ENCODE measurements around the gene GRIN2A. TPM values are rescaled to one million over a fixed set of nuclear protein-coding genes. Genes with fewer than 3 reads are reported as not detected.

GRIN2A gene
- total RNA-seq, 4 donors from 2014 or later = 0.35 to 7.4 (median 1.5) TPM

- Histone ChIP-seq H3K36me3 (no peaks in the 10 kb centered on the region), H3K27me3 (no peaks in the 10 kb centered on the region), H3K27ac (no peak overlapping the region), H3K9me3 (no peaks in the 10 kb centered on the region), H3K4me1 (no peaks in the 10 kb centered on the region), H3K4me3 (no peak overlapping the region)
- DNase-seq = no peak
- no peak for TF ChIP-seq POLR2A (IDR thresholded peaks at IDR 0.05)
- TF ChIP-seq, protein P1, sequence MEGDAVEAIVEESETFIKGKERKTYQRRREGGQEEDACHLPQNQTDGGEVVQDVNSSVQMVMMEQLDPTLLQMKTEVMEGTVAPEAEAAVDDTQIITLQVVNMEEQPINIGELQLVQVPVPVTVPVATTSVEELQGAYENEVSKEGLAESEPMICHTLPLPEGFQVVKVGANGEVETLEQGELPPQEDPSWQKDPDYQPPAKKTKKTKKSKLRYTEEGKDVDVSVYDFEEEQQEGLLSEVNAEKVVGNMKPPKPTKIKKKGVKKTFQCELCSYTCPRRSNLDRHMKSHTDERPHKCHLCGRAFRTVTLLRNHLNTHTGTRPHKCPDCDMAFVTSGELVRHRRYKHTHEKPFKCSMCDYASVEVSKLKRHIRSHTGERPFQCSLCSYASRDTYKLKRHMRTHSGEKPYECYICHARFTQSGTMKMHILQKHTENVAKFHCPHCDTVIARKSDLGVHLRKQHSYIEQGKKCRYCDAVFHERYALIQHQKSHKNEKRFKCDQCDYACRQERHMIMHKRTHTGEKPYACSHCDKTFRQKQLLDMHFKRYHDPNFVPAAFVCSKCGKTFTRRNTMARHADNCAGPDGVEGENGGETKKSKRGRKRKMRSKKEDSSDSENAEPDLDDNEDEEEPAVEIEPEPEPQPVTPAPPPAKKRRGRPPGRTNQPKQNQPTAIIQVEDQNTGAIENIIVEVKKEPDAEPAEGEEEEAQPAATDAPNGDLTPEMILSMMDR (IDR thresholded peaks at IDR 0.05) = no peak
Measured at GRCh38 chr16:9824200-9825068, 357.8 kb downstream of the GRIN2A start.

DNA sequence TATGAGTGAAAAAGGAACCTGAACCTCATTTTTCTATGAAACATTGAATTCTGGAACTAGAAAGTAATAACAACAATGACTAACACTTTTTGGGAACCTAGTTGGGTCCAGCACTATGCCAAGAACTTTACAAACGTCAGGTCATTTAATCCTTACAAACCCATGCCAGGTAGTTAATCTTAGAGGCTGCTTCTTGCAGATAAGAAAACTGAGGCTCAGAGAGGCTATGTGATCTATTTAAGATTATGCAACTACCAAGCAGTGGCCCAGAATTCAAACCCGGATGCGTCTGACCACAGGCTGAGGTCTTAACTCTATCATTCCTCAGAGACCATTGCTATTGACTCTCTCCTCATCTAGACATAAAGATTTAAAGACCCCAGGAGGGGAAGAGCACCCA lies 358.7 kb downstream of the GRIN2A start:
- no peak for DNase-seq
- H3K27ac ChIP-seq = no peak overlapping the region
- no peak overlapping the region for H3K4me3 ChIP-seq
- H3K36me3 ChIP-seq = no peaks in the 10 kb centered on the region
- no peaks in the 10 kb centered on the region for H3K9me3 ChIP-seq
- H3K4me1 ChIP-seq = no peaks in the 10 kb centered on the region
- H3K27me3 ChIP-seq = no peaks in the 10 kb centered on the region
- TF ChIP-seq, protein P1 (IDR thresholded peaks at IDR 0.05) = no peak
- TF ChIP-seq POLR2A (IDR thresholded peaks at IDR 0.05) = no peak

GRCh38 chr16:9821970-9822369 lies 360.3 kb downstream of the GRIN2A start:
- DNase-seq = no peak
- H3K4me3 ChIP-seq = no peak overlapping the region
- TF ChIP-seq POLR2A (IDR thresholded peaks at IDR 0.05) = no peak
- TF ChIP-seq, protein P1 (IDR thresholded peaks at IDR 0.05) = no peak
- no peaks in the 10 kb centered on the region for H3K9me3 ChIP-seq
- H3K36me3 ChIP-seq = no peaks in the 10 kb centered on the region
- no peaks in the 10 kb centered on the region for H3K4me1 ChIP-seq
- no peak overlapping the region for H3K27ac ChIP-seq
- no peaks in the 10 kb centered on the region for H3K27me3 ChIP-seq

GRCh38 chr16:9821331-9821730 lies 360.9 kb downstream of the GRIN2A start:
- no peak overlapping the region for H3K27ac ChIP-seq
- no peaks in the 10 kb centered on the region for H3K9me3 ChIP-seq
- H3K36me3 ChIP-seq = no peaks in the 10 kb centered on the region
- H3K27me3 ChIP-seq = no peaks in the 10 kb centered on the region
- TF ChIP-seq, protein P1 (IDR thresholded peaks at IDR 0.05) = no peak
- TF ChIP-seq POLR2A (IDR thresholded peaks at IDR 0.05) = no peak
- no peak overlapping the region for H3K4me3 ChIP-seq
- H3K4me1 ChIP-seq = no peaks in the 10 kb centered on the region
- no peak for DNase-seq

DNA sequence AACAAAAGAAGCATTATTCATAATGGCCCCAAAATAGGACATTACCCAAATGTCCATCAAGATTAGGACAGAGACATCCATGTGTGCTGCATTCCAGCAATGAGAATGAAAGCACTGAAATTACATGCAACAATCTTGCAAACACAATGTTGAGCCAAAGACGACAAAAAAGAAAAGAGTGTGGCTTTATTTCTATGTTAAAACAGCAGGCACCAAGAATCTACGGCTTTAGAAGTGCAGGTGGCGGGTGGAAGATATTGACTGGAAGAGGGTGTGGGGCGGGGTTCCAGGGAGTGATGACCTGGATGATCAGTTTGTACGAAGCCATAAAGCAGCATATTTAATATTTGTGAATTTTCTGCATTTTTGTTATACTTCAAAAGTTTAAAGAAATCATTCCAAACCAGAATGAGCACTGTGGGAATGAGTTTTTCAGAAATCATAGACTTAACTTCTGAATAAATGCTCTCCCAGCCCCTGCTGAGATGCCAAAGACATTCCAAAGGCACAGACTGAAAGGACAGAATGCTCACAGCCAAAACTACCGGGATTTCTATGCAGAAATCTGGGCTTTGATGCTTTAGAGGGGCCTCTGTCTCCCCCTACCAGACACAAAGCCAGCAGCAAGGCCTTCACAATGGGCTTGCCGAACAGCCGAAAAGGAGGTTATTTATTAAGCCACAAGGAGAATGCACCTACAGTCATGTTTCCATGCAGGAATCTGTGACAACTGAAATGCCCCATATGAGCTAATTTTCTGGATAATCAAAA lies 361.6 kb downstream of the GRIN2A start:
- no peaks in the 10 kb centered on the region for H3K4me1 ChIP-seq
- no peaks in the 10 kb centered on the region for H3K27me3 ChIP-seq
- H3K27ac ChIP-seq = no peak overlapping the region
- TF ChIP-seq, protein P1 (IDR thresholded peaks at IDR 0.05) = no peak
- no peak for TF ChIP-seq POLR2A (IDR thresholded peaks at IDR 0.05)
- DNase-seq = no peak
- no peaks in the 10 kb centered on the region for H3K9me3 ChIP-seq
- H3K4me3 ChIP-seq = no peak overlapping the region
- no peaks in the 10 kb centered on the region for H3K36me3 ChIP-seq

Data from Peyer's patch (tissue), 4 donors.